ENCODE results near the gene RAD51B.

- TF ChIP-seq NR3C1 (CRISPR knock-in tag; conservative IDR thresholded peaks at IDR 0.05; ENCODE audit: low read depth) (no peak), CTCF (IDR thresholded peaks at IDR 0.05) (no peak), GABPB1 (CRISPR knock-in tag; IDR thresholded peaks at IDR 0.05) (no peak), MLX (CRISPR knock-in tag; IDR thresholded peaks at IDR 0.05) (no peak), HMGXB4 (CRISPR knock-in tag; IDR thresholded peaks at IDR 0.05) (no peak), ZNF425 (CRISPR knock-in tag; conservative IDR thresholded peaks at IDR 0.05) (no peak), ETV6 (CRISPR knock-in tag; IDR thresholded peaks at IDR 0.05) (no peak), PRDM15 (CRISPR knock-in tag; IDR thresholded peaks at IDR 0.05) (no peak), FOXP1 (CRISPR knock-in tag; IDR thresholded peaks at IDR 0.05; ENCODE audit: borderline replicate concordance) (no peak), ELF4 (CRISPR knock-in tag; IDR thresholded peaks at IDR 0.05; ENCODE audit: low read depth) (no peak), MYBL2 (CRISPR knock-in tag; IDR thresholded peaks at IDR 0.05) (no peak), CREB1 (CRISPR knock-in tag; IDR thresholded peaks at IDR 0.05) (no peak), ERG (CRISPR knock-in tag; IDR thresholded peaks at IDR 0.05) (no peak), TEAD1 (CRISPR knock-in tag; IDR thresholded peaks at IDR 0.05) (no peak)
Measured at GRCh38 chr14:68210729-68211299, 391.2 kb downstream of the RAD51B start.
